ENCODE measurements around the gene PNCK. TPM values are rescaled to one million over a fixed set of nuclear protein-coding genes. Genes with fewer than 3 reads are reported as not detected.

PNCK gene
- total RNA-seq, 1 experiment from 2014 or later: 26.8 TPM

GRCh38 chrX:153621949-153622598, 51.5 kb downstream of the PNCK start:
- Histone ChIP-seq H2BK20ac (ENCODE audit: low read depth, low read length, poor library complexity, severe bottlenecking) (no peak overlapping the region), H3K9me3 (ENCODE audit: control insufficient read depth, low read depth, low read length) (peaks cover 16% of the 10 kb centered on the region), H2AFZ (ENCODE audit: low read length) (no peak overlapping the region), H3K23me2 (ENCODE audit: insufficient read length, low read depth, low read length, poor library complexity, severe bottlenecking) (no peaks in the 10 kb centered on the region), H3K14ac (ENCODE audit: insufficient read depth, low read length) (no peak overlapping the region), H4K20me1 (ENCODE audit: control insufficient read depth, insufficient read depth, insufficient read length) (no peaks in the 10 kb centered on the region), H3K56ac (ENCODE audit: insufficient read length, low read depth, low read length) (no peak overlapping the region), H4K8ac (replicated peaks; ENCODE audit: insufficient read length, low read depth, low read length) (no peak overlapping the region), H3K27me3 (ENCODE audit: insufficient read depth, low read length) (no peaks in the 10 kb centered on the region), H4K91ac (ENCODE audit: insufficient read length, low read depth, low read length) (no peak overlapping the region), H3K4ac (ENCODE audit: low read depth, low read length) (no peak overlapping the region), H2BK120ac (ENCODE audit: low read depth, low read length, poor library complexity, severe bottlenecking) (no peak overlapping the region), H3T11ph (ENCODE audit: low read length) (no peak overlapping the region), H3K27ac (ENCODE audit: insufficient read length, low read depth, low read length) (no peak overlapping the region), H3K4me2 (ENCODE audit: insufficient read depth, insufficient read length, low read length) (no peak overlapping the region), H3K79me1 (ENCODE audit: insufficient read depth, low read depth, low read length, poor library complexity, severe bottlenecking) (no peaks in the 10 kb centered on the region), H3K18ac (ENCODE audit: insufficient read length, low read depth, low read length) (no peak overlapping the region), H2AK5ac (ENCODE audit: insufficient read length, low read length) (no peak overlapping the region), H3K23ac (ENCODE audit: insufficient read length, low read depth, low read length) (no peak overlapping the region), H2BK15ac (ENCODE audit: low read depth, low read length) (no peak overlapping the region), H4K5ac (ENCODE audit: insufficient read length, low read depth, low read length) (no peak overlapping the region), H2BK12ac (ENCODE audit: insufficient read length, low read depth, low read length) (no peak overlapping the region), H3K9ac (ENCODE audit: extremely low read depth, insufficient read length, low read length) (no peak overlapping the region), H2BK5ac (ENCODE audit: insufficient read length, low read length) (no peak overlapping the region), H3K79me2 (ENCODE audit: insufficient read depth, low read length) (no peaks in the 10 kb centered on the region), H3K4me1 (ENCODE audit: insufficient read depth, low read length) (no peaks in the 10 kb centered on the region)
- Mint-ChIP-seq H3K4me3 (no peak overlapping the region), H3K9me3 (peaks cover 61 to 70% of the 10 kb centered on the region in 2 experiments), H3K36me3 (ENCODE audit: insufficient read depth in 1 of 3, low read depth in 3 of 3) (peaks cover 0 to 7% (median 0%) of the 10 kb centered on the region in 3 experiments; a peak in 3 of 7 replicates), H3K27me3 (ENCODE audit: low read depth) (peaks cover 37% of the 10 kb centered on the region), H3K4me1 (no peaks in the 10 kb centered on the region), H3K27ac (no peak overlapping the region)
- DNase-seq: no peak
- no peak for TF ChIP-seq CTCF (conservative IDR thresholded peaks at IDR 0.05)
- no CpG with 5 or more reads among the region's 27 CpGs for WGBS (ENCODE audit: extremely low coverage, insufficient read length, low lambda C conversion rate)
